Retinal pigment epithelial cell (primary cell): ENCODE measurements around the gene MSI2.
A peak's percentile ranks its signal among the peaks of the same experiment; 100 is the strongest.

ENCODE experiments used
- DNase-seq: peaks from one replicate; pipeline ENCODE4 v3.0.0-alpha.2; 2010; ENCODE audit warnings: low read depth
- H3K4me3 ChIP-seq: 2 replicates; pipeline ENCODE4 v1.5.1; 2011; ENCODE audit warnings: mild to moderate bottlenecking, low read length, control low read depth, moderate library complexity
- TF ChIP-seq, protein P1 (sequence below): conservative IDR thresholded peaks from 2 replicates; pipeline ENCODE4 v1.5.1; 2011; ENCODE audit warnings: low read depth, low read length, control low read depth, inconsistent platforms

Gene MSI2

DNA sequence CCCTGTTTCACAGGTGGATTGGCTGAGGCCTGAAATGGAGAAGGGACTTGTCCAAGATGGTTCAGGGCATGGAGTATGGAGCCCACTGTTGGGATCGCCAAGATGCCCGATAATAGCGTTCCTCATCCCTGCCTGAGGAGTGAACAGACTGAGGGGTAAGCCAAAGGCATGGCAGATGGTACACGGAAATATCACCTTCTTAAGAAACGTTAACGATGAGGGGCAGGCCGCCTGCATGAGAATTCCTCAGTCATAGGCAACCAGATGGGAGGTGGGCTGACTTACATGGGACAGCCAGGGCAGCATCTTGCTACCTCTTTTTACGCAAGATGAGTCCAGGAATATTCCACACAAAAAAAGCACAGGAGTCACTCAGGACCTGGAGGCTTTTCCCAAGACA, 300.7 kb downstream of the MSI2 start:
- TF ChIP-seq, protein P1, sequence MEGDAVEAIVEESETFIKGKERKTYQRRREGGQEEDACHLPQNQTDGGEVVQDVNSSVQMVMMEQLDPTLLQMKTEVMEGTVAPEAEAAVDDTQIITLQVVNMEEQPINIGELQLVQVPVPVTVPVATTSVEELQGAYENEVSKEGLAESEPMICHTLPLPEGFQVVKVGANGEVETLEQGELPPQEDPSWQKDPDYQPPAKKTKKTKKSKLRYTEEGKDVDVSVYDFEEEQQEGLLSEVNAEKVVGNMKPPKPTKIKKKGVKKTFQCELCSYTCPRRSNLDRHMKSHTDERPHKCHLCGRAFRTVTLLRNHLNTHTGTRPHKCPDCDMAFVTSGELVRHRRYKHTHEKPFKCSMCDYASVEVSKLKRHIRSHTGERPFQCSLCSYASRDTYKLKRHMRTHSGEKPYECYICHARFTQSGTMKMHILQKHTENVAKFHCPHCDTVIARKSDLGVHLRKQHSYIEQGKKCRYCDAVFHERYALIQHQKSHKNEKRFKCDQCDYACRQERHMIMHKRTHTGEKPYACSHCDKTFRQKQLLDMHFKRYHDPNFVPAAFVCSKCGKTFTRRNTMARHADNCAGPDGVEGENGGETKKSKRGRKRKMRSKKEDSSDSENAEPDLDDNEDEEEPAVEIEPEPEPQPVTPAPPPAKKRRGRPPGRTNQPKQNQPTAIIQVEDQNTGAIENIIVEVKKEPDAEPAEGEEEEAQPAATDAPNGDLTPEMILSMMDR = no peak
- H3K4me3 ChIP-seq = no peak overlapping the region
- no peak for DNase-seq

DNA sequence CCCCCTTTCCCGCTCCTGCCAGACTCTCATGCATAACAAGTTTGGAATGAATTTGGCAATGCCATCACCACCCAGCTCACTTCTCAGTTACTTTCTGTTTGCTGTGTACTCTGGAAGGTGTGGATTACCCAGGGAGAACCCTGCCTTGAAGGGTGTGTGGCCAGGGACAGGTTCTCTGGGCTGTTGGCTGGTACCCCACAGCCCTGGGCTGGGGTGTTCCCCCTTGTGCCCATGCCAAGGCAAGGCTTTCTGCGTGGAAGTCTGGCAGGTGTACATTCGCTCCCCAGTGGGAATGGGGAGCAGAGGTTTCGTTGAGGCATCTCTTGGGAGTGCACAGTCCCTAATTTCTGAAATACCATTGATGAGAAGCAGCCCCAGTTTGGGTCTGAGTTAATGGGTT, 301.1 kb downstream of the MSI2 start:
- TF ChIP-seq, protein P1 = no peak
- H3K4me3 ChIP-seq = no peak overlapping the region
- DNase-seq = no peak

DNA sequence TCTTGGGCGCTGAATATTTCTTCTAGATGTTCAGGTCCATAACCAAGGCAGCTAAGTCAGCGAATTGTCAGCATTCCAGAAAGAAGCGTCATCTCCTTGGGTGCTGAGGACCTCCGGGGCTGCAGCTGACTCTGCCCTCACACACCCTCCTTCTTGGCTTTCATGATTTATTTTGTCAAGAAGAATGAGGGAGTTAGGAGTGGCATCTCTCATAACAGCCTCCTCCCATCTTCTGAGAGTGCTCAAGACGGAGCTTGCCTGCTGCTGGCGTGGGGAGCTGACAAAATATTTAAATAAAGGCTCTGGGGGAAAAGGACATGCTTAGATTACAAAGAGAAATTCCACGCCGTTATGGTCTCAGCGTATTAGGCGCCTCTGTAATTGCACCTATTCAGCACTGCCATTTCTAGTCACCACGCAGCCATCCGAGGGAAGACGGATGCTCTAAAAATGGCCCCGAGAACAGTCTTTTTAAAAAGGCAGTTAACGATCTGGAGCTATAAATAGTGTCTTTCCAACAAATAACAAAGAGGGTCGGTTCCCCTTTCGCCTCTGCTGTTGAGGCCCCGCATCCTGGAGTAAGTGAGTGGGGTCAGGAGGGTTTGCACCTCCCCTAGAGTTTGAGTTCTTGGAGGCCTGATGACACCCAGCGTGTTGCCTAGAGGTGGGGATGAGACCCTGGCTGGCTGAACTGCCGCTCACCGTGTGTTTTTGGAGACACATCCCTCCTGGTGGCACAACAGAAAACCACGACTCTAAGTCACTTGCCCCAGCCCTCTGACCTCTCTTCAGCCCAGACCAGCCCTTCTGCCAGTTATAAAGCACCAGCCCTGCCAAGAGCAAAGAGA, 301.7 kb downstream of the MSI2 start:
- H3K4me3 ChIP-seq = no peak overlapping the region
- TF ChIP-seq, protein P1 = no peak
- DNase-seq = peak; percentile 70

DNA sequence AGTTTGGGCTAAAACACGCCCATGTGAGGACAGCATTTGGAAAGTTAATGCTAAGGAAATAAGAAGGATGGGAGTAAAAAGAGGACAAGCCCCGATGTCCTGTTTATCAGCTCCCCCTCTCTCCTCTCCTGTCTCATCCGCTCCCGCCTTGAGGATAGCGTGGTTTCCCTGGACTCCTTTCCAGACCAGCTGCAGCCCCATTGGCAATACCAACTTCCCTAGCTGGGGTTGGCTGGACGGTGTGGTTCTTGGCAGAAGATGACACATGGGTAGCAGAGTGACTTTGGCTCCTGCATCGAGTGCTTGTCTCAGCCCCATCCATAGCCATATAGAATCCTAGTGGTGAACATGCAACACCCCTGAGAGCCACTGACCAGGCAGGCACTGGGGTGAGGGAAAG, 302.9 kb downstream of the MSI2 start:
- H3K4me3 ChIP-seq = no peak overlapping the region
- TF ChIP-seq, protein P1 = no peak

DNA sequence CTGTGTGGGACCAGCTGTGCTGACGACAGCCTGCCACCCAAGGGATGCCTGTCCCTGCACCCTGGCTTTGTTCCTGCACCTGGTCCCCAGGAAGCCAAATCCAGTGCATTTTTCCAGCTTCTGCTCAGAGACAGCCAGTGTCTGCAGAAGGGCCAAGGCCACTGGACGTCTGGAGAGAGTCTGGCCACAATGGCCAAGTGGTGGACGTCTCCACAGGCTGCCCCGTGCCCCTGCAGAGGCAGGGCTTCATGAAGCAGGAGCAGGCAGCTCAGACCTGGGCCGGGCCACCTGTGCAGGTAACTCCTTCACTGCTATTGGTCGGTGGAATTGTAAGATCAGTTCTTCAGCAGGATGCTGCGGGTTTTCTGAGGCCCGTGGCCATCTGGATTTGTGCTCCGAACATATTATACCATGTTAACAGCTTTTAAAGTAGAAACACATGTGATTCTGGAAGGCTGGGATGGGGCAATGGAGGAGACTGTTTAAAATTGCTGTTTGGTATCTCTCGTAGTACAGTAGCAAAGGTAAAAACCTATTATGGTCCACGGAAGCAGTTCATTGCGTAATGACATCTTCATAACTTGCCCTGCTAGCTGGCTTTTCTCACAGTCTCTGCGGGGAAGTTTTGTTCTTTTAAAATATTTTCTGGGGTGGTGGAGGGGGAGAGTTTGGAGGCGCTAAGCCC, 303.5 kb downstream of the MSI2 start:
- no peak overlapping the region for H3K4me3 ChIP-seq
- DNase-seq = no peak
- TF ChIP-seq, protein P1 = no peak

More for the DNA sequence above, 302.9 kb downstream of the MSI2 start:
- no peak for DNase-seq

DNA sequence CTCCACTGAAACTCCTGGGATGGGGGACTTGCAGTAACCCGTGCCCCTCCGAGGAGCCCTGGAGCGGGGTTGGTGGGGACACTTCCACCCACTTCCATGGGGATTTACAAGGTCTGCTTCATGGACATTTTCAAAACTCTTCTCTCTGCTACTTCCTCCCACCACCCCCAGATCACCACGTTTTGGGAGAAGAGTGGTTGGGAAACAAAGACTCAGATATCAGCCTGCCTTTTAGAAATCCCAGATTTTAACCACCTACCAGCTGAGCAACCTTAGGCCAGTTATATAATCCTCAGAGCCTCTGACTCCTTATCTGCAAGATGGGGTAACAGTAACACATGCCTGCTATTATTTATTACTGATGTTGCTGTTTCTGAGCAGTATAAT, 304.0 kb downstream of the MSI2 start:
- TF ChIP-seq, protein P1 = no peak
- no peak for DNase-seq
- H3K4me3 ChIP-seq = no peak overlapping the region
